ENCODE data around the gene GJA5.
"Not testable (repeated sequence)": the region's sequence is repeated elsewhere in the genome, so short reads cannot be mapped to it uniquely, and the experiment has no call there.

The GJA5 gene

GRCh38 chr1:147735423-147735822 is 25.0 kb downstream of the GJA5 start:
- no peaks in the 10 kb centered on the region for H3K36me3 Mint-ChIP-seq (ENCODE audit: low read depth)
- H3K4me3 Mint-ChIP-seq: no peak overlapping the region
- H3K9me3 Mint-ChIP-seq: peaks cover 5% of the 10 kb centered on the region
- no peak for DNase-seq
- no peak overlapping the region for H3K27ac Mint-ChIP-seq
- no peaks in the 10 kb centered on the region for H3K4me1 Mint-ChIP-seq
- H3K27me3 Mint-ChIP-seq (ENCODE audit: low read depth, poor library complexity): peaks cover 1% of the 10 kb centered on the region
- no peak for TF ChIP-seq CTCF (IDR thresholded peaks at IDR 0.05)

GRCh38 chr1:147734291-147734841 is 26.0 kb downstream of the GJA5 start:
- not testable (repeated sequence) for H3K27me3 Mint-ChIP-seq (ENCODE audit: low read depth, poor library complexity); H3K9me3 Mint-ChIP-seq; H3K27ac Mint-ChIP-seq; H3K4me3 Mint-ChIP-seq; H3K4me1 Mint-ChIP-seq; DNase-seq; H3K36me3 Mint-ChIP-seq (ENCODE audit: low read depth)

GRCh38 chr1:147729315-147729714 is 31.1 kb downstream of the GJA5 start:
- Mint-ChIP-seq H3K9me3 (peaks cover 5% of the 10 kb centered on the region), H3K4me3 (no peak overlapping the region), H3K4me1 (peaks cover 13% of the 10 kb centered on the region), H3K36me3 (ENCODE audit: low read depth) (no peaks in the 10 kb centered on the region), H3K27me3 (ENCODE audit: low read depth, poor library complexity) (peaks cover 8% of the 10 kb centered on the region), H3K27ac (no peak overlapping the region)
- no peak for TF ChIP-seq CTCF (IDR thresholded peaks at IDR 0.05)
- DNase-seq: no peak

- Mint-ChIP-seq H3K27me3 (ENCODE audit: low read depth, poor library complexity) (peaks cover 15% of the 10 kb centered on the region), H3K4me3 (no peak overlapping the region), H3K27ac (peak overlapping the region; percentile 17), H3K4me1 (peaks cover 13% of the 10 kb centered on the region), H3K36me3 (ENCODE audit: low read depth) (no peaks in the 10 kb centered on the region), H3K9me3 (peaks cover 5% of the 10 kb centered on the region)
- DNase-seq: no peak
- TF ChIP-seq CTCF (IDR thresholded peaks at IDR 0.05): no peak
Observed at GRCh38 chr1:147726168-147726567, 34.2 kb downstream of the GJA5 start.

- Mint-ChIP-seq H3K9me3 (peaks cover 2% of the 10 kb centered on the region), H3K27me3 (ENCODE audit: low read depth, poor library complexity) (peaks cover 15% of the 10 kb centered on the region), H3K4me1 (peaks cover 13% of the 10 kb centered on the region), H3K36me3 (ENCODE audit: low read depth) (no peaks in the 10 kb centered on the region), H3K4me3 (no peak overlapping the region), H3K27ac (peak overlapping the region; percentile 20)
- no peak for TF ChIP-seq CTCF (IDR thresholded peaks at IDR 0.05)
- DNase-seq: no peak
Observed at GRCh38 chr1:147725685-147726084, 34.7 kb downstream of the GJA5 start.

GRCh38 chr1:147723691-147724323 is 36.6 kb downstream of the GJA5 start:
- Mint-ChIP-seq H3K27ac (no peak overlapping the region), H3K4me3 (no peak overlapping the region)

More at GRCh38 chr1:147723691-147724323, 36.6 kb downstream of the GJA5 start:
- Mint-ChIP-seq H3K4me1 (peaks cover 13% of the 10 kb centered on the region), H3K27me3 (ENCODE audit: low read depth, poor library complexity) (peaks cover 15% of the 10 kb centered on the region), H3K36me3 (ENCODE audit: low read depth) (no peaks in the 10 kb centered on the region), H3K9me3 (peaks cover 5% of the 10 kb centered on the region)
- peak; percentile 54 for DNase-seq
- TF ChIP-seq CTCF (IDR thresholded peaks at IDR 0.05): peak; percentile 58

Data from nephron progenitor cell (in vitro differentiated cells).